Ureter (tissue), 1 donor: ENCODE results near the gene OR2V2. TPM values are rescaled to one million over a fixed set of nuclear protein-coding genes. Genes with fewer than 3 reads are reported as not detected.

Source experiments
- DNase-seq: peaks from one replicate; pipeline ENCODE4 v3.0.0-alpha.2; 2020; ENCODE audit warnings: low spot score
- total RNA-seq: library from RNA; stranded (reverse); gene quantifications from one replicate; pipeline ENCODE4 v1.2.4, GENCODE V29; 2023
- donor health status: DM: yes; HTN: yes; CAD: no.

The OR2V2 gene
- total RNA-seq, 1 donor from 2014 or later = not detected

DNA sequence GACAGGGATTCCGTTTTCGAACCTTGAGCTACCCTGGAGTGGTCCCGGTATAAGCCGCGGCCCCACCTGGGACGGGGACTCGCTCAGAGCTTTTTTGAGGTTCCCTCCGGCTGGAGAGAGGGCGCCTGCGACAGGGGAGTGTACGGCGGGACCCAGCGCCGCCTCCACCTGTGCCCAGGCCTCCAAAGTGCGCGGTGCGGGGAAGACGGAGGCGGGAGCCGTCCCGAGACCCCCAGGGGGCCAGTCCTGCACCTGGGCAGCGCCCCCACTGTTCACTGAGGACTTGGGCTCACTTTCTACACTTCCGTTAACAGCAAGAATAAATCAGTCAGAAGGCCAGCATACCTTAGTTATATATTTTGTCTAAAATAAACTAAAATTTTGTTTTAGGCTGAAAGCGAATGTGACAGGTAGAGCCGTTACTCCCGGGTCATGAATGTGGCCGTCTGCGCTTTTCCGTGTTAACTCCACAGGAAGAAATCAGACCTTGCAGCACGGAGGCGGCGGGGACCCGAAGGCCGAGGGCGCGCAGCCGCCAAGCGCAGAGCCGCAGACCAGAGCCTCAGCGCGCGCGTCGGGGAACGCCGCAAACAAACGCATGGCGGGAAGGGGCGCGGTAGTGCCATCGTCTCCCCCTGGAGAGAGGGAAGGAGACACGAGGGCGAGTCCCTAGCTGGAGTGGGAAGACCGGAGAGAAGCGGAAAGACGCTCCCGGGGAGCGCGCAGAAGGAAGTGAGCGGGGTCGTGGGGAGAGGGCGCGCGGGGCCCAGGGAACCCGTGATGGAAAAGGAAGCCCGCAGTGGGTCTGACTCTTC is 43.5 kb downstream of the OR2V2 start:
- DNase-seq = peak; percentile 56

DNA sequence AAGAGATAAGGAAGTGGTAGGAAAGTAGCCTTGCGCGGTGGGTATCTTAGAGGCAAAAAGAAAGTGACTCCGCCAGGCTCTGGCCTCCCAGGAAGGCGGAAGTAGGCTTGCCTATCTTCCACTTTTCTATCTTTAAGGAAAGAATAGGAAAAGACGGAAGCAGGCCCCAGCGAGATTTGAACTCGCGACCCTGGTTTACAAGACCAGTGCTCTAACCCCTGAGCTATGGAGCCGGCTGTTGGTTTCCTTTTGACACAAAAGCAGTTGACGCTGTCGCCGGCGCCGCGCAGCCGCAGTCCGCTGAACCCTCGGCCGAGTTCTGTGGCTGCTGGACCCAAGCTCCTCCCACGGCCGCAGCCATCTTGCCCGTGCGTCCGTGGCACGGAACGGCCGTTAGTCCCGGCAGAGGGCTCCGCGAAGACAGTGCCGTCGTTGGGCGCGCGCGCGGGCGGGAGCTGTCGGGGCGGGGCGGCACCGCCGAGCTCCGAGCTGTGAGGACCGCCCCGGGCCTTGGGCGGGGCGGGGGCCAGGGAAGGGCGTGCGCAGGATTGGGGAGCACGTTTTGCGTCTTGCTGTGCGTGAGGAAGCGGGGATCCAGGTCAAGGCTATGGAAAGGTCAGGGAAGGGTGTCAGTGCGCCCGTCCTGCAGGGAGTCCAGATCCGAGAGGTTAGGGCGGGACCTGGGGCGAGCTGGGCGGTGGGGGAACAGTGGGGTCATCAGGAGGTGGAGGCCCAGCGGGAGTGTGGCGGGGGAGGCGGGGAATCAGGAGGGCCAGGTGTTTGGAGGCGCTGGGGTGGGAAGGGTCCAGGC is 44.3 kb downstream of the OR2V2 start:
- peak; percentile 97 for DNase-seq

- no peak for DNase-seq
These were observed 45.1 kb downstream of the OR2V2 start for GRCh38 chr5:181192337-181193046.

DNA sequence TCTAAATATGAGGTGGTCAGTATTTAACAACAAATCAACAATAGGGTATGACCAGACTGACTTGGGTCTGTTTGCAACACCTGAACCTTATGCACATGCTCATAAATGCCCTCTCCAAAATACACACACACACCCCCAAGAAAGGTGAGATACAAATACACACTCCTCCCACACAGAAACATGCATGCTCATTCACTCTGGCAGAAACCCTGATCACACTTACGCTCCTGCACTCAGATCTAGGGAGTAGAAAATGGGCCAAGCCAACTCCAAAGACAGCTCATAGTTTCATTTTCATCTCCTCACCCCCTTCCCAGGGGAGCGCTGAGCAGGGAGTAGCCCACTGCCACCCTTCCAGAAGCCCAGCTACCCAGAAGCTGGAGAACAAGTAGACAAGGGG is 46.3 kb downstream of the OR2V2 start:
- DNase-seq = no peak

- DNase-seq = no peak
These were observed 47.3 kb downstream of the OR2V2 start for GRCh38 chr5:181194489-181195248.

- DNase-seq = no peak
These were observed 47.9 kb downstream of the OR2V2 start for GRCh38 chr5:181195249-181195761.

DNA sequence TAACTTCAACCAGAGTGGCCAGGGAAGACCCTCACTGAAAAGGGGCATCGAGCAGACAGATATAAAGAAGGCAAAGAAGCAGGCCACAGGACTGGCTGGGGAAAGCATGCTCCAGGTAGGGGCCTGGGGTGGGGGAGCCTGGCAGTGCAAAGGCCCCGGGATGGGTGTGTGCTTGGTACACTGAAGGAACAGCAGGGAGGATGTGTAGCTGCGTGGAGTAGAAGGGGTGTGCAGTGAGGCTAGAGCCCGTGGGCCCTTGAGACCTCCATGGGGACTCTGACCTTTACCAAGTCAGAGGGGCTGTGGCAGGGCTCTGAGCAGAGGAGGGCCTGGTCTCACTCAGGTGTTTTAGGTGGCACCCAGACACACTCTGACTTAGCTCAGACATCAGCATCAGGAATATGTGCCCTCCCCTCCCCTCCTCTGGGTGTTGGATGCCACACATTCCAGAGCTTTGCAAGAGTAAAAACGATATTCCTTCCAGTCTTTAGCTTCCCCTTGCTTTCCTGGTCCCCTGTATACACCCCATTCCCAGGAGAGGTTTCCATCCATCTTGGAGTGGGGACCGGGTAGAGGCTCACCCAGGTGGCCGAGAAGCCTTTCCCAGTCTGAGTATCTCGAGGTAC is 50.1 kb downstream of the OR2V2 start:
- DNase-seq = no peak

- DNase-seq = no peak
These were observed 50.8 kb downstream of the OR2V2 start for GRCh38 chr5:181198106-181198685.

DNA sequence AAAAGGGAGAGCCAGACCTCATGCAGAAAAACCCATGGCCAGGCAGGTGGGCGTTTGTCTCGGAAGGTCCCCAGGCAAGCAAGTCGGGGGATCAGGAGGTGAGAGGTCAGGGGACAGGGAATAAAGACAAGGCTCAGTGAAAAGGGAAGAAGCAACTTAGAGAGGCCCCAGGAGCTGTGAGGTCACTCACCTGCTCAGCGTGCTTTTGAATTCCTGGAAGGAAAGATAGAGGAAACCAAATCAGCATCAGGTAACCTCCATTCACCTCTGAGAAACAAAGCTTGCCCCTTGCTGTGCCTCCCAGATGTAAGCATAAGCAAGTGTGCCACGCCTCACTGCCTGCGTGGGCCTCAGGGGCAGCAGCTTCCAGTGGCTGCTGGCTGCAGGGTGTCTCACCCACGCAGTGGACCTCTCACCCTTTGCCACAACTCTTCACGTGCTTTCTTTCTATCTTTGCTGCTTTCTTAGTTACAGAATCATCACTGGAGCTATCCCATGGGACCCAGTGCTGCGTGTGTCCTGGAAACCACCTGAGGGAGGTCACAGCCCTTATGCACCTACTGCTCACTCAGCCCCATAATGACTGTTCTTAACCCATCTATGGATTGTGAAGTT is 51.6 kb downstream of the OR2V2 start:
- DNase-seq = no peak

DNA sequence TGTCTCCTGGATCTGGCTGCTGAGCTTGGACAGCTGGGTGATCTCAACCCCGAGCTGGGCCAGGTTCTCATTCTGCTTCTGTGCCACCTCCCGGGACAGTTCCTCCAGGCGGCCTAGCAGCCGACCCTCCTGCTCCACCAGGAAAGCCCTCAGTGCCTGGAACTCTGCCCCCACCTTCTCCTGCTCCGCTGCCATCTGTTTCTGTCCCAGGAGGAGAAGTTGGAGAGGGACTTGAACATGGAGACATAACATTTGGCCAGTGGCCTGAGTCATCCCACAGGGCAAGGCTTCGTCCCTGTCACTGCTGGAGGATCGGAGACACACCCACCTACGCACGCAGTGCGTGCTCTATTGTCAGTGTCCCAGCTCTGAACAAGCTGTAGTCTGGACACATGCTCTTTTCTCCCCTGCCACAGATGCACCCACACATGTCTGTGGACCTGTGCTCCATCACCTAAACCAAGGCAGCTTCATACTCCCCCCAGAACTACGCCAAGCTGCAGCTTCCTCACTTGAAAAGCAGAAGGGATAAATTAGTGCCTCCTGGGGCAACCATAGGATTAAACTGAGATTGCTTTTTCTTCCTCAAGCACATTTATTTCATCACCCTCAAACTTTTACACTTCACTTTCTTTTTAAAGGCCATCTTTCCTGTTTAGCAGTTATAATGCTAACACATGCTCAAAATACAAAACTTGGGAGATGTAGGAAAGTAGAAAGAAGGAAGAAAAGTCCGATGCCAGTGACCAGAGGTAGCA is 52.7 kb downstream of the OR2V2 start:
- DNase-seq = no peak

DNA sequence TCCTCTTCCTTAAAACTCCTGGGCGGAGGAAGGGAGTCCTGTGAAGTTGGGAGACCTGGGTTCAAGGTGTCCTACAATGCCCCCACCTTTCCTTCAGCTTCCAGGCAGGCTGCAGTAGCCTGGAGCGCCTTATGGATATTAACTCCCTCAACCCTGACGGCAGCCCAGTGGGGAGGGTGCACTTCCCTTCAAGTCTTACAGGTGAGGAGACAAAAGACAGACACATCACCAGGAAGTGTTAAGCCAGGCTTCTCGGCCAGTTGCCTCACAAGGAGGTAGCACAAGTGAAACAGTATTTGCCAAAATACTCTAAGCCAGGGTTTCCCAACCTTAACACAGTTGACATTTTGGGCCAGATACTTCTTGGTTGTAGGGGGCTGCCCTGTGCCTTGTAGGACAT is 53.4 kb downstream of the OR2V2 start:
- DNase-seq = no peak

GRCh38 chr5:181203093-181203711 is 55.8 kb downstream of the OR2V2 start:
- no peak for DNase-seq

DNA sequence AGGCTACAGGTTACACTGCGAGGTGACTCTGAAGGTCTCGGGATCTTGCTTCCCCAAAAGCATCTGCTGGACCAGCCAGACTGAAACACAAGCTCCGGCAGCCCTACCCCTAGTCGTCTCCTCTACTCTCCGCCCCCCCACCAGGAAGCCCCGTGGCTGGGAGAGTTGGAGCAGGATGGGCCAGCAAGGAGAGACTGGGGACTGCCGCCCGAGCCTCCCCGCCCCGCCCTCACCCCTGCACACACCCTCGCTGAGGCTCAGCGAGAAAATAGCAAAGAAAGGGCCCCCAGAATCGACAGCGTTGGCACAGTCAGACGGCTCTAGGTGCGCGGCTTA is 56.4 kb downstream of the OR2V2 start:
- peak; percentile 54 for DNase-seq

DNA sequence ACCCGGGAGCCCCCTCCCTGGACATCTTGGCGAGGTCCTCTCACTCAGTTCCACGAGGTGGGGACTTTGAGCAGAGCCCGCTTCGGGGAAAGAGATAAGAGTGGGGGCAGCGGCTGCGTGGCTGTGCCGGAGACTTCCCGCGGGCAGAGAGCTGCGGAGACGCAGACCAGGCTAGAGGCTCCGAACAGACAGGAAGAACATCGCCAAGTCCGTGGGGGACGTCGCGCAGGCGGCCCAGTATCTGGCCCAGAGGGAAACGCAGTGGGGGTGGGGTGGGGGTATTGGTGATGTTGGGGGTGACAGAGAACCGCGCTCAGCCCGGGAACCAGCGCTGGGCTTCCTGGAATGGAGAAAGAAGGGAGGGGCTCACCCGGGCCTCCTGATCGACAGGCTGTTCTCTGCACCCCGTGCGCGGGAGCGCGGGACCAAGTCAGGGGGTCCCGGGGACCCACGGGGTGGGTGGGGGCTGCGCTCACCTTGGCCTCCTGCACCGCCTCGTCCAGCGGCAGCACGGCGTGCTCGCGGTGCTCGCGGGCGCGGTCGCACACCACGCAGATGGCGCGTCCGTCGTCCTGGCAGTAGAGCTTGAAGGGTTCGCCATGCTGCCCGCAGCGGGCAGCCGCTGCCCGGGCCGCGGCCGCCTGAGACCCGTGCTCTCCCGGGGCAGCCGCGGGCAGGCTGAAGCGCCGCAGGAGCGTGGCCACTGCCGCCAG is 56.9 kb downstream of the OR2V2 start:
- DNase-seq = peak; percentile 55

- peak; percentile 57 for DNase-seq
These were observed 57.7 kb downstream of the OR2V2 start, which contains the start of gene TRIM7 for GRCh38 chr5:181204826-181205760. TRIM7 (minus strand) TSS chr5:181205196; CDS start chr5:181205110, 86 bp downstream.

GRCh38 chr5:181205761-181206649 is 58.6 kb downstream of the OR2V2 start:
- DNase-seq = no peak
